HG02678 (cell line): ENCODE data around the gene MARCHF11.

Experiments used
- ATAC-seq: cut with Tn5 transposase; IDR thresholded peaks from one replicate; pipeline ENCODE4 v1.9.1; 2021; ENCODE audit warnings: mild to moderate bottlenecking, moderate library complexity; ENCODE audit not compliant: unreplicated experiment

The MARCHF11 gene

DNA sequence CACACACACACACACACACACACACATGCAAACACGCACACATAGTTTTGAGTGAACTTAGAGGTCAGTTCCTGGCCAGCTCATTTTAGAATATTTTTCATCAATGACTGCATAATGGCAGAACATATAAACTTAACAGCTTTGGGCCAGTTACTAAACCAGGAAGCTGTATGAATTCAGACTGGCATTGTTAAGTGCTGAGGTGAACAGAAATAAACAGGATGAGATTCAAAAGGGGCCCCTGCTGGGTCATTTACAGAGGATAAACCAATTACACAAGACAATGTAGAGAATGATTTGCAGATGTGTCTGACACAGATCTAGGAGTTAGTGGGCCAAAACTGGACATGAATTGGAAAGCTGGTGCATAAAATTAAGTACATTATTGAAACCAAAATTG is 44.6 kb downstream of the MARCHF11 start:
- ATAC-seq, result no peak

GRCh38 chr5:16134204-16134603 is 45.4 kb downstream of the MARCHF11 start:
- ATAC-seq, result no peak

DNA sequence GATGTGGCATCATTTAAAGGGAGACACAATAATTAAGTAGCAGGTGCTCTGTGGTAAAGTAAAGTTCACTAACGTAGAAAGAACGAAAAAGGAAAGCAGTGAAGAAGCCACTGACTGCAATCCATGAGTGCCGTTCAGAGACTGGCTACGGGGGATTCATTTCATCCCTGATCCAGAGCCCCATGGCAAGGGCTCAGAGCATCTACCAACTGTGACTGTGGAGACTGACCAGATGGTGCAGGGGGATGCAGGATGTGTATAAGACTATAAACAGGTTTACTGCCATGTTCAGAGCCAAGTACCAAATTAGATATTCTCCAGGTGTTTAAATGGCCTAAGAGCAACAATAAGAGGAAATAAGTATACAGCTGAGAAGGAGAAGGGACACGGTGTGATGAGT is 47.7 kb downstream of the MARCHF11 start:
- no peak for ATAC-seq

DNA sequence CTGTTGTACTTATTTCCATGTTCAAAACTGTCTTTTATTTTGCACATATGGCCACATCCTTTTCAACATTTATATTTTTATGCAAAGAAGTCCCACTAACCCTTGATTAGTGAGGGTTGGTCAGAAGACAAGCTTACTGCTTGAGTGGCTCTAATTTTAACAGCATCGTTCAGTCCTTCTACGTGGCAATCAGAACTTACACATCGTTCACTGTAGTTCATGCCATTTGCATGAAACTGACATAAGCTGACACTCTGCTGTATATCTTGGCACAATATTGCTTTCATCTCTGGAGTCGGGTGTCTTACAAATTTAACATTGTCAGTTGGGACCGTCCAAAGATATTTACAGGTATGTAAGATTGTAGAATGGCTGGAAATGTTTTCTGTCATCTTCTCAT is 50.6 kb downstream of the MARCHF11 start:
- ATAC-seq, result no peak

DNA sequence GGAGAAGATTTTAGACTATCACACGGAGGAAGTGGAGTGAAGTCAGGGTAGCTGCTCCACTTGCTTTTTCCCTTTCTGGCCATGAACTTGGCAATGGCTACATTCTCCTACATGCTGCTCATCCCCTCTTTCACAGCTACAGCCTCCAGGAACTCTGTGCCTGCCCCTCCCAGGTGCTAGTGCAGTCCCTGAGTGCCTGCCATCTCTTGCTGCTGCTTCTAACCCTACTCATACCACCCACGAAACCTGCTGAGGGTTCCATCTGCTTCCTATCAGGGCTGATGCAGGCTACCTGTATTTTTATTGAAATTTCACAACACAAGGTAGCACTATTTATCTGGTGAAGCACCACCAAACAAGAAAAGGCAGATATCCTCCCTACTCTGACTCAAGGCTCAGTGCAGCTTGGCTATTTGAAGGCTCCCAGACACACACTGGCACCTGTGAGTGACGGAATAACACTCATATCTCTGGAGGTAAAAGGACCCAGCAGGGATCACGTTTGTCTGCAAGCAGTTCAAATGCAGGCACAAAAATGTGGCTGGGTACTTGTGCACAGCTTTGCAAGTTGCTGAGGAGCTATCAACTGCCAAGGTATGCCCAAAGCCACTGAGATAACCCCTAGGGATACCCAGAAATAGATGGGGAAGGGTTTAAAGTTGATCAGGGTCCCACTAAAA is 51.6 kb downstream of the MARCHF11 start:
- ATAC-seq, result no peak

DNA sequence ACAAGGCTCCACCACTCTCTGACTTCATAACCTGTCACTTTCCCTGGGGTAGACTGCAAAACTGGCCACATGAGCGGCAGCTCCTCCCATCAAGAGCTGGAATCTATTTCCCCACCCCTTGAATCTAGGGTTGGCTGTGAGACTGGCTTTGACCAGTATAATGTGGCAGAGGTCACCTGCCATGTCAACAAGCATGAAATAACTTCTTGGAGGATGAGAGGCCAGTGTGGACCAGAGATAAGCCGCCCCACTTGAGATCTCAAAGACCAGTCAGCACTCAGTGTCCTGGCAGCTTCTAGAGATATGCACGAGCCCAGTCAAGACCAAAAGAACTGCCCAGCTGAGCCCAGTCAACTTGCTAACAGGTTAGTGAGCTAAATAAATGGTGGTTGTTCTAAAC is 59.0 kb downstream of the MARCHF11 start:
- no peak for ATAC-seq

GRCh38 chr5:16119790-16120189 is 59.8 kb downstream of the MARCHF11 start:
- ATAC-seq, result no peak

DNA sequence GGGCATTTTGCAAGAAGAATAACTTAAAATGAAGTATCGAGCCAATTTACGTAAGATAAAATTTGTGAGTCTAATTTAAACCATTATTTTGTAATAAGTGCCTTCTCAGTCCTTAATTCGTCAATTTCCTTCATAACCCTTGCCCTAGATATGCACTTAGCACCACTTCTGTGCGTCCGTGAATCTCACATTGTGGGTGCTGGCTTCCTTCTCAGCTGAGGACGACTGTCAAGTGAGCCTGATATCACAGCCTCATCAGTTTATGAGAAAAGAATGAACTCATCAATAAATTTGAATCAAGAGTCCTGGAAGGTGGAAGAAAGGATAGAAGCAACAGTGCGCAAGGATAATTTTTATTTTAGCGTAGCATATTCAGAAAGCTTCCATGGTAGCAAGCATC is 64.5 kb downstream of the MARCHF11 start:
- ATAC-seq, result no peak

GRCh38 chr5:16108418-16108817 is 71.2 kb downstream of the MARCHF11 start:
- ATAC-seq, result no peak

- ATAC-seq, result no peak
These were observed 74.6 kb downstream of the MARCHF11 start for GRCh38 chr5:16104961-16105360.

- no peak for ATAC-seq
These were observed 84.0 kb downstream of the MARCHF11 start for GRCh38 chr5:16095612-16096011.

GRCh38 chr5:16090270-16090669 is 89.3 kb downstream of the MARCHF11 start:
- ATAC-seq, result no peak

- ATAC-seq, result no peak
These were observed 96.6 kb downstream of the MARCHF11 start for GRCh38 chr5:16082982-16083381.

DNA sequence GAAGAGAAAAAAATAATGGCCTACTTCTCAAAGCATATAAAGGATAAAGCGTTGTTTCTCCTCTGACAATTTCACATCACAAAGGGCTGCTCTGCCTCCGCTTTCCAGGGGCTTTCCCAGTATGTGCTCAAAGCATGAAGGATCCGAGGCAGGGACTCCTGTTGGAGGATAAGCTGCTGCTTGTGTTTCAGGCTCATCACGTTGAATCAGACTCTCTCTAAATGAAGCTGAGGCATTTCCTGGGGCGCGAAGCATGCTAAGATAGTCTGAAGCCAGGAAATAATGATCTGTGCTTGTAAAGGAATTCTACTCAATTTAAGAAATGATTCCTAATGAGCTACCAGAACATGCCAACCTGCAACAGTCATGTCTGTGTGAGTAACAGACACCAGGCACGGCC is 97.5 kb downstream of the MARCHF11 start:
- no peak for ATAC-seq

DNA sequence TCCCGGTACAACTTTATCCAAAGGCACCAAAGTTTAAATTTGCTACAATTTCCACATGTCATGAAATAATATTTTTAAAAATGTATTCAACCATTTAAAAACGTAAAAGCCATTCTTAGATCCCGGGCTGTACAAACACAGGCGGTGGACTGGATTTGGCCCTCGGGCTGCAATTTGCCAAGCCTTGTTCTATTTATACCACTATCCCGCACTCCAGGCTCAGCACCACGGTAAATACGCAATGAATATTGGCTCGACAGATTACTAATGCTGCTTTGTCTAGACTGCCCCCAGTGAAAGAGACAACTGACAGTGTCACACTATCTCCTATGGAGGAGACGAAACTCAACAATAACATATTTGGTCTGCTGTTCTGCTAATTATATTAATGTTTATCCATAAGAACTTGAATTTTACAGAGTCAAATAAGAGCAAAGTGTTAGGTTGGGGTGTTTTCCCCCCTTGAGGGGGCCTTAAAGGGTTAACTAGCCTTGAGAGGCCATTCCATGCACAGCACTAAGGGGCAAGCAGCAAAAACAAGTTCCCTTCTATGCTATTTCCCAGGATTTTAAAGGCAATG is 98.1 kb downstream of the MARCHF11 start:
- no peak for ATAC-seq

- ATAC-seq, result no peak
These were observed 102.9 kb downstream of the MARCHF11 start for GRCh38 chr5:16076657-16077056.

- ATAC-seq, result no peak
These were observed 105.2 kb downstream of the MARCHF11 start for GRCh38 chr5:16074358-16074757.

GRCh38 chr5:16072616-16073015 is 107.0 kb downstream of the MARCHF11 start:
- no peak for ATAC-seq

DNA sequence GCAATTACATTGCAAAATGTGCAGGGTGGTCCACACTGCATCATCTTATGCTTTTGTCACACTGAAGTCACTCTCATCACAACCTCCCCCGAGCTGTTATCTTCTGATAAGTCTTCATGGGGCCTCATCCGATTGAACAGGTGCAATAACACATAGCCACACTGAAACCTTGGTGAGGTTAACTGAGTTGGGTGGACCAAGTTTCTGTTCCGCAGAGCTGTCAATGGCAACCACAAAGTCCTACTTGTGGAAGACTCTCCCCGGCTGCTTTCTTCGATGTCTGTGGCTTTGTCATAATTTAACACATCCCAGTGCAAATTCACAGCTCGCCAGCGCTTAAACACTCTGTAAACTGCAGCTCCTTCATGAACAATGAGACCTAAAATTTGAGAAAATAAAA is 112.2 kb downstream of the MARCHF11 start:
- ATAC-seq, result no peak

GRCh38 chr5:16066810-16067209 is 112.8 kb downstream of the MARCHF11 start:
- ATAC-seq, result no peak

GRCh38 chr5:16066320-16066719 is 113.3 kb downstream of the MARCHF11 start:
- no peak for ATAC-seq

GRCh38 chr5:16065831-16066230 is 113.8 kb downstream of the MARCHF11 start:
- ATAC-seq, result no peak
